Fibroblast of gingiva (primary cell): ENCODE data around the gene TYW1.
"Not testable (repeated sequence)": the region's sequence is repeated elsewhere in the genome, so short reads cannot be mapped to it uniquely, and the experiment has no call there.

Experiments
- DNase-seq: peaks from one replicate; pipeline ENCODE4 v3.0.0-alpha.2; 2011; ENCODE audit warnings: low read depth

TYW1 gene

GRCh38 chr7:67189801-67190465 lies 193.3 kb downstream of the TYW1 start:
- not testable (repeated sequence) for DNase-seq

GRCh38 chr7:67191002-67191720 lies 194.5 kb downstream of the TYW1 start:
- not testable (repeated sequence) for DNase-seq

- DNase-seq, result not testable (repeated sequence)
These were observed 195.6 kb downstream of the TYW1 start for GRCh38 chr7:67192123-67192702.

GRCh38 chr7:67192889-67193613 lies 196.4 kb downstream of the TYW1 start:
- DNase-seq, result peak; percentile 94

GRCh38 chr7:67196176-67196575 lies 199.5 kb downstream of the TYW1 start:
- not testable (repeated sequence) for DNase-seq

GRCh38 chr7:67198865-67199526 lies 202.4 kb downstream of the TYW1 start:
- not testable (repeated sequence) for DNase-seq

GRCh38 chr7:67205772-67206171 lies 209.1 kb downstream of the TYW1 start:
- not testable (repeated sequence) for DNase-seq

GRCh38 chr7:67206452-67206851 lies 209.8 kb downstream of the TYW1 start:
- DNase-seq, result no peak

- not testable (repeated sequence) for DNase-seq
These were observed 212.0 kb downstream of the TYW1 start for GRCh38 chr7:67208656-67209055.

GRCh38 chr7:67209256-67209655 lies 212.6 kb downstream of the TYW1 start:
- DNase-seq, result no peak

GRCh38 chr7:67210567-67210966 lies 213.9 kb downstream of the TYW1 start:
- DNase-seq, result no peak

GRCh38 chr7:67211650-67212330 lies 215.2 kb downstream of the TYW1 start:
- not testable (repeated sequence) for DNase-seq

- not testable (repeated sequence) for DNase-seq
These were observed 216.4 kb downstream of the TYW1 start for GRCh38 chr7:67213038-67213437.

- DNase-seq, result peak; percentile 42
These were observed 226.9 kb downstream of the TYW1 start for GRCh38 chr7:67223551-67223950.

GRCh38 chr7:67226340-67226907 lies 229.8 kb downstream of the TYW1 start:
- peak; percentile 50 for DNase-seq

- DNase-seq, result not testable (repeated sequence)
These were observed 230.3 kb downstream of the TYW1 start for GRCh38 chr7:67226967-67227366.

- DNase-seq, result not testable (repeated sequence)
These were observed 232.4 kb downstream of the TYW1 start for GRCh38 chr7:67229018-67229417.

GRCh38 chr7:67230029-67230428 lies 233.4 kb downstream of the TYW1 start:
- peak; percentile 27 for DNase-seq

GRCh38 chr7:67233506-67233905 lies 236.9 kb downstream of the TYW1 start:
- DNase-seq, result not testable (repeated sequence)

GRCh38 chr7:67236216-67236615 lies 239.6 kb downstream of the TYW1 start:
- DNase-seq, result not testable (repeated sequence)

- not testable (repeated sequence) for DNase-seq
These were observed 246.2 kb downstream of the TYW1 start for GRCh38 chr7:67242871-67243270.
